ENCODE data around the gene CAB39. TPM values are rescaled to one million over a fixed set of nuclear protein-coding genes. Genes with fewer than 3 reads are reported as not detected.

The CAB39 gene
- total RNA-seq, 1 donor from 2014 or later, result 78.9 TPM

DNA sequence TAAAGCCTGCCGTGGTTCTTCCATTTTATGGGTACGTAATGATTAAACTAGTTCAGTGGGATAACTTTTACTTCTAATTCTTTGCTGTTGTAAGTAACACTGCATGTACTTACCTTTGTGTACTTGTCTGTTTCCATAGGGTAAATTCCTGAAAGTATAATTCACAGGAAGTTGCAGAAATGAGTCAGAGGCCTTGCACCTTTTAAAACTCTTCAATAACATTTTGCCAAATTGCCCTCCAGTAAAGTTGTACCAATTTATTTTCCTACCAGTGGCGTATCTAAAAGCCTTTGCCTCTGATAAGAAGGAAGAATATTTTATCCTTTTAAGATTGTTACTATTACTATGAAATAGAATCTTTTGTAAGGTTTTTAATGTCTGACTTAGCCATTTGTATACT, 65.1 kb downstream of the CAB39 start:
- Histone ChIP-seq H3K36me3 (peaks cover 4% of the 10 kb centered on the region), H3K4me3 (no peak overlapping the region), H3K27me3 (no peaks in the 10 kb centered on the region), H3K27ac (no peak overlapping the region), H3K9me3 (no peaks in the 10 kb centered on the region), H3K4me1 (peaks cover 15% of the 10 kb centered on the region)
- ATAC-seq, result no peak
- TF ChIP-seq, protein P1, sequence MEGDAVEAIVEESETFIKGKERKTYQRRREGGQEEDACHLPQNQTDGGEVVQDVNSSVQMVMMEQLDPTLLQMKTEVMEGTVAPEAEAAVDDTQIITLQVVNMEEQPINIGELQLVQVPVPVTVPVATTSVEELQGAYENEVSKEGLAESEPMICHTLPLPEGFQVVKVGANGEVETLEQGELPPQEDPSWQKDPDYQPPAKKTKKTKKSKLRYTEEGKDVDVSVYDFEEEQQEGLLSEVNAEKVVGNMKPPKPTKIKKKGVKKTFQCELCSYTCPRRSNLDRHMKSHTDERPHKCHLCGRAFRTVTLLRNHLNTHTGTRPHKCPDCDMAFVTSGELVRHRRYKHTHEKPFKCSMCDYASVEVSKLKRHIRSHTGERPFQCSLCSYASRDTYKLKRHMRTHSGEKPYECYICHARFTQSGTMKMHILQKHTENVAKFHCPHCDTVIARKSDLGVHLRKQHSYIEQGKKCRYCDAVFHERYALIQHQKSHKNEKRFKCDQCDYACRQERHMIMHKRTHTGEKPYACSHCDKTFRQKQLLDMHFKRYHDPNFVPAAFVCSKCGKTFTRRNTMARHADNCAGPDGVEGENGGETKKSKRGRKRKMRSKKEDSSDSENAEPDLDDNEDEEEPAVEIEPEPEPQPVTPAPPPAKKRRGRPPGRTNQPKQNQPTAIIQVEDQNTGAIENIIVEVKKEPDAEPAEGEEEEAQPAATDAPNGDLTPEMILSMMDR (IDR thresholded peaks at IDR 0.05), result no peak
- intact Hi-C loops (cut with DNase I), result no loop called here
- DNase-seq, result no peak

DNA sequence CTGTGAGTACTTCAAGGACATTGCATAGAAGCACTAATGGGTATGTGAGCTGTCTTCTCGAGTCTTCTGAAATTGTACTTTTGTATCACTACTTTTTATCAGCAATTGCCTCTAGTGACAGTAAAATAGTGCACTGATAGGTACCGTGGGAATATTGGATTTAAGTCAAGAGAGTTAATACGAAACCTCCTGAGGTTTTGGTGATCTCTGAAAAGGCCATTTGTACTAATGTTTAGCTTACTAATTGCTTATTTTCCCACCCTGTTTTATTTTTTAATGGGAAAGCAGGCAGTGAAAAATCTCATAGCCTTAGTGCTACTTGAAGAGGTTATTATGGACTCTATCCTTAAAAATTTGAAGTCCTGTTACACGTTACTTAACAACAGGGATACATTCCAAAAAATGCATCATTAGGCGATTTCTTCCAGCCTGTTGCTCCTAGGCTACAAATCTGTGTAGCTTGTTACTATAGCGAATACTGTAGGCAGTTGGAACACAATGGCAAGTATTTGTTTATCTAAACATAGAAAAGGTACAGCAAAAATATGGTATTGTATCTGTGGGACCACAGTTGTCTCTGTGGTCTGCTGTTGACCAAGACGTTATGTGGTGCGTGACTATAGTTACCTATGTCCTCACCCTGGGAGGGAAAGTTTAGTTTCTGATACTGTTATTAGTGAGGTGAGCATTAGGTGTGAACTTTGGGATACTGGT, 65.9 kb downstream of the CAB39 start:
- no peak overlapping the region for H3K27ac ChIP-seq
- ATAC-seq (no peak), DNase-seq (no peak)
- H3K9me3 ChIP-seq, result no peaks in the 10 kb centered on the region
- no peaks in the 10 kb centered on the region for H3K27me3 ChIP-seq
- H3K4me1 ChIP-seq, result peaks cover 15% of the 10 kb centered on the region
- H3K36me3 ChIP-seq, result peaks cover 4% of the 10 kb centered on the region
- TF ChIP-seq, protein P1 (IDR thresholded peaks at IDR 0.05), result no peak
- intact Hi-C loops (cut with DNase I), result no loop called here
- no peak overlapping the region for H3K4me3 ChIP-seq

DNA sequence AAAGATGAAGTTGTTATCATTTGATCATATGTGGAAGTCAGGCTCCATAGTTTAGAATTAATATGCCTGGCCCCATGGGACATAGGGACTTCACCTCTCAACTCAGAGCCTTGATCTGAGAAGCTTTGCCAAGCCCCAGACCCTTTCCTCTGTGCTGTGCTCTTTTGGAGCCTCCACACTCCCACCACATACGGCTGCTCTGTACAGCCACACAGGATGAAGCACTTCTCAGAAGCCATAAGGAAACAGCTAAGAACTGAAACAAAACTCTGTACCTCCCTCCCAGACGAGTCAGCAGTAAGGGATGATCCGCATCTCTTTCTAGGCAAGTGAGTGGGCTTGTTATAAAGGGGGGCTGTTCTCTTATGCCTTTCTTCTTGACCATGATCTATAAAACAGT, 66.5 kb downstream of the CAB39 start:
- H3K9me3 ChIP-seq, result no peaks in the 10 kb centered on the region
- H3K36me3 ChIP-seq, result no peaks in the 10 kb centered on the region
- no peak overlapping the region for H3K4me3 ChIP-seq
- no peak overlapping the region for H3K27ac ChIP-seq
- no peak for ATAC-seq
- no peaks in the 10 kb centered on the region for H3K27me3 ChIP-seq
- intact Hi-C loops (cut with DNase I), result no loop called here
- no peak for DNase-seq
- TF ChIP-seq, protein P1 (IDR thresholded peaks at IDR 0.05), result no peak
- peaks cover 15% of the 10 kb centered on the region for H3K4me1 ChIP-seq

DNA sequence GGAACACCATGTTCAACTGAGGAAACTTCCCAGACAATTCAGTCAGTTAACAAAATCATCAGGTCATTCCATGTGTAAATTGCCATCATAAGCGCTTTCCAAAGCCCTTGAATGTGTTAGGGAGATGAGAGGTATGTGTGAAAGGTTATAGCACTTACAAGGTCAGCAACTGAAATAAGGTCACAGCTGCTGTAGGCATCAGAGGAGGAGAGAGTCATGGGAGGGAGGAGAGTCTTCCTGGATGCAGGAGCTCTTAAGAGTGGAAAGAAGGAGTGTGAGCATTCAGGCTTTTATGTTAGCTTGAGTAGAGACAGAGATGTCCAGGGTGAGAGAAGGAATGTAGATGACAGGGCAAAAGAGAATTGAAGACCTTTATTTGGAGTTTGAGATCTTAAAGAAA, 67.0 kb downstream of the CAB39 start:
- DNase-seq (no peak), ATAC-seq (no peak)
- intact Hi-C loops (cut with DNase I), result loop anchor here (10.0 kb wide), 1 partner anchor 55 kb away; no protein-coding TSS in a partner anchor
- Histone ChIP-seq H3K36me3 (no peaks in the 10 kb centered on the region), H3K4me1 (peaks cover 15% of the 10 kb centered on the region), H3K9me3 (no peaks in the 10 kb centered on the region), H3K27me3 (no peaks in the 10 kb centered on the region), H3K4me3 (no peak overlapping the region), H3K27ac (no peak overlapping the region)
- TF ChIP-seq, protein P1 (IDR thresholded peaks at IDR 0.05), result no peak

DNA sequence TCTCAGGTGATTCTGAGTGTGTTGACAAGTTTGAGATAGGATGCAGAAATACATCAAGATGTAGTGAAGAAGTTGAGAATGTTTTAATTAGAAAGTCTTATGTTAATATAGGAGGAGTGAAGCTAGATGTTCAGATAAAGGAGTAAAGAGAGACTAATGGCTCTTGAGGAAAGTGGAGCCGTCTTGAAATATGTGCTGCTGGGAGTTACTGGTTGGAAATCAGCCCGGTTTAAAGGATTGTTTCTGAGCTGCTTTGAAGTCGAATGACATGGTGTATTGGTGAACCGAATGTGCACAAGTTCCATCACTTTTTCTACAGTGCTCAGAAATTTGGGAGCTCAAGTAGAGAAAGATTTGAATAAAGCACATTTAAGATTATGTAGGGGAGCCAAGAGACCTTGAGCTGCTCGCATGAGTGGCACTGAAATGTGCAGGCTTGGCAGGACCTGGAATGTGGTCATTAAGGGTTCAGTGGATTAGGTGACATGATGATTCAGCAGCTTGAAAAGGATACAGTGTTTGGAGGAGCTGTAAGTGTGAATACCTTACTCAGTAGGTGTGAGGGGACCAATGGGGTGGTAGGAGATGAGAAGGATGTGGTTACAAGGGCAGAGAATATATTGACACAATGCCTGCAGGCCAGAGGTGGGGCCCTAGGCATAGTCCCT, 68.6 kb downstream of the CAB39 start:
- H3K27ac ChIP-seq, result peak overlapping the region; percentile 43
- intact Hi-C loops (cut with DNase I), result loop anchor here (10.0 kb wide), 1 partner anchor 56 kb away; no protein-coding TSS in a partner anchor
- TF ChIP-seq, protein P1 (IDR thresholded peaks at IDR 0.05), result no peak
- peaks cover 15% of the 10 kb centered on the region for H3K4me1 ChIP-seq
- no peak overlapping the region for H3K4me3 ChIP-seq
- peak; percentile 92 for ATAC-seq
- no peak for DNase-seq
- no peaks in the 10 kb centered on the region for H3K9me3 ChIP-seq
- H3K27me3 ChIP-seq, result no peaks in the 10 kb centered on the region
- no peaks in the 10 kb centered on the region for H3K36me3 ChIP-seq

Measured in upper lobe of right lung (tissue), 1 donor.